ENCODE data around the gene CA6.
"Not testable (repeated sequence)": the region's sequence is repeated elsewhere in the genome, so short reads cannot be mapped to it uniquely, and the experiment has no call there.

The CA6 gene

DNA sequence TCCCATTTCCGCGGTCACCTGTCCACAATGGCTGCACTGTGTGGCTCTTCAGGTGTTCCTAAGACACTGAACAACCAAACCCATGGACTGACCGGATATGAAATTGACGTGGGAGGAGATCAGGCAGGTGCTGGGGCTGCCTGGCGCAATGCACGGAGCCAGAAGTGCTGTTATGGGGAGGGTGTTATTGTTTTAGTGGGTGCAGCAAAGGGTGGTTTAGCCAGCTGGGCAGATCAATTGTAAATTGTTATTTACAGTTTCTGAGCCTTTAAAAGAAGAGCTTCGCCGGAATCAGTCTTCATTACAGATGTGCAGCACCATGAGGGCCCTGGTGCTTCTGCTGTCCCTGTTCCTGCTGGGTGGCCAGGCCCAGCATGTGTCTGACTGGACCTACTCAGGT is at the start of gene CA6:
Gene CA6 (plus strand): TSS at position 301 of the 400 bp plus-strand sequence. CDS start 19 bp downstream, at position 320.
- no peak for DNase-seq (ENCODE audit: low spot score)

GRCh38 chr1:8896775-8897174 is 48.9 kb upstream of the CA6 start:
- DNase-seq (ENCODE audit: low spot score) = not testable (repeated sequence)

DNA sequence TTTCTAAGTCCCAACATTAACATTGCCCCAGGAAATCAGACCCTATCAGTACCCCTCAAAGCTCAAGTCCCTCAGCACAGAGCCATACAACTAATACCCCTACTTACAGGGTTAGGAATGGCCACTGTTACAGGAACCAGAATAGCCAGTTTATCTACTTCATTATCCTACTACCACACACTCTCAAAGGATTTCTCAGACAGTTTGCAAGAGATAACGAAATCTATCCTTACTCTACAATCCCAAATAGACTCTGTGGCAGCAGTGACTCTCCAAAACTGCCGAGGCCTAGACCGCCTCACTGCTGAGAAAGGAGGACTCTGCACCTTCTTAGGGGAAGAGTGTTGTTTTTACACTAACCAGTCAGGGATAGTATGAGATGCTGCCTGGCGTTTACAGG is 48.2 kb upstream of the CA6 start:
- not testable (repeated sequence) for DNase-seq (ENCODE audit: low spot score)

DNA sequence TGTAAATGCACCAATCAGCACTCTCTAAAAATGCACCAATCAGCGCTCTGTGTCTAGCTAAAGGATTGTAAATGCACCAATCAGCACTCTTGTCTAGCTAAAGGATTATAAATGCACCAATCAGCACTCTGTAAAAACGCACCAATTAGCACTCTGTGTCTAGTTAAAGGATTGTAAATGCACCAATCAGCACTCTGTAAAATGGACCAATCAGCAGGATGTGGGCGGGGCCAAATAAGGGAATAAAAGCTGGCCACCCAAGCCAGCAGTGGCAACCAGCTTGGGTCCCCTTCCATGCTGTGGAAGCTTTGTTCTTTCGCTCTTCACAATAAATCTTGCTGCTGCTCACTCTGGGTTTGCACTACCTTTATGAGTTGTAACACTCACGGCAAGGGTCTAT is 47.2 kb upstream of the CA6 start:
- DNase-seq (ENCODE audit: low spot score) = not testable (repeated sequence)

DNA sequence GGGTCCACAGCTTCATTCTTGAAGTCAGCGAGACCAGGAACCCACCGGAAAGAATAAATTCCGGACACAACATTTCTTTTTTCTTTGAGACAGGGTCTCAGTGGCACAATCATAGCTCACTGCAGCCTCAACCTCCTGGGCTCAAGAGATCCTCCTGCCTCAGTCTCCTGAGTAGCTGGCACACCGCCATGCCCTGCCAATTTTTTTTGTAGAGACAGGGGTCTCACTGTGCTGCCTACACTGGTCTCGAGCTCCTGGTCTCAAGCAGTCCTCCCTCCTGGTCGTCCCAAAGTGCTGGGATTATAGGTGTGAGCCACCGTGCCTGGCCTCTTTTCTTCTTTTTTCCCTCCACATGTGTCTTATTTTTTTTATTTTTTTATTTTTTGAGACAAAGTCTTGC is 46.6 kb upstream of the CA6 start:
- no peak for DNase-seq (ENCODE audit: low spot score)

DNA sequence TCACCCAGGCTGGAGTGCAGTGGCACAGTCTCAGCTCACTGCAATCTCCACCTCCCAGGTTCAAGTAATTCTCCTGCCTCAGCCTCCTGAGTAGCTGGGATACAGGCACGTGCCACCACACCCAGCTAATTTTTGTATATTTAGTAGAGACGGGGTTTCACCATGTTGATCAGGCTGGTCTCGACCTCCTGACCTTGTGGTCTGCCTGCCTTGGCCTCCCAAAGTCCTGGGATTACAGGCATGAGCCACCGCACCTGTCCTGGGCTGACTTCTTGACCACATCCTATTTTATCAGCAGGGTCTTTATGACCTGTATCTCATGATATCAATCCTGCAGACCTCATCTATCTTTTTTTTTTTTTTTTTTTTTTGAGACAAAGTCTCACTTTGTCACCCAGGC is 45.0 kb upstream of the CA6 start:
- DNase-seq (ENCODE audit: low spot score) = not testable (repeated sequence)

DNA sequence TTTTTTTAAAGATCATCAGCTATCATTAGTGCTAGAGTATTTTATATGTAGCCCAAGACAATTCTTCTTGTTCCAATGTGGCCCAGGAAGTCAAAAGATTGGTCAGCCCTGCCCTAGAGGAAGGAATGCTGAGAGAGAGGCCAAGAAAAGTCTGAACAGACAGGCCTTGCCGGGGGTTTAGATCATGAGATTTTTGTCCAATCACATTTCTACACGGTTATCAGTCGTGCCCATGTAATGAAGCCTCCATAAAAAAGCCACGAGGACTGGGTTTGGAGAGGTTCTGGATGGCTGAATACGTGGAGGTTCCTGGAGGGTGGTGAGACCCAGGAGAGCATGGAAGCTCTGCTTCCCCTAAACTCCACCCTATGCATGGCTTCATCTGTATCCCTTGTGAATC is 42.9 kb upstream of the CA6 start:
- no peak for DNase-seq (ENCODE audit: low spot score)

GRCh38 chr1:8903410-8903809 is 42.3 kb upstream of the CA6 start:
- no peak for DNase-seq (ENCODE audit: low spot score)

- DNase-seq (ENCODE audit: low spot score) = no peak
Measured at GRCh38 chr1:8903908-8904650, 41.6 kb upstream of the CA6 start.

GRCh38 chr1:8905582-8906191 is 40.0 kb upstream of the CA6 start:
- DNase-seq (ENCODE audit: low spot score) = no peak

GRCh38 chr1:8908388-8909151 is 37.1 kb upstream of the CA6 start:
- no peak for DNase-seq (ENCODE audit: low spot score)

- no peak for DNase-seq (ENCODE audit: low spot score)
Measured at GRCh38 chr1:8910331-8910730, 35.3 kb upstream of the CA6 start.

DNA sequence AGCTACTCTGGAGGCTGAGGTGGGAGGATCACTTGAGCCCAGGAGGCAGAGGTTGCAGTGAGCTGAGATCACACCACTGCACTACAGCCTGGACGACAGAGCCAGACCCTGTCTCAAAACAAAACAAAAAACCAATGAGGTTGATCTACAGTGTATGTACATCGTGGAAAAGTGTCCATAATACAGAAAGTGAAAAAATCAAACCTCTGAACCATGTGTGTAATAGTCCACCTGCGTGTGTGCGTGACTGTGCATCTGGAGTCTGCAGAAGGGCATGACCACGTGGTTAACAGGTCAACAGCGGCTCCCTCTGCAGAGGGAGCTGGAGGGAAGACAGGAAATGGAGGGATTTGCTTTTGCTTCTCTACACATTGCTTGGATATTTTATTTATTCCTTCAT is 34.8 kb upstream of the CA6 start:
- no peak for DNase-seq (ENCODE audit: low spot score)

- DNase-seq (ENCODE audit: low spot score) = no peak
Measured at GRCh38 chr1:8911416-8912309, 34.0 kb upstream of the CA6 start.

DNA sequence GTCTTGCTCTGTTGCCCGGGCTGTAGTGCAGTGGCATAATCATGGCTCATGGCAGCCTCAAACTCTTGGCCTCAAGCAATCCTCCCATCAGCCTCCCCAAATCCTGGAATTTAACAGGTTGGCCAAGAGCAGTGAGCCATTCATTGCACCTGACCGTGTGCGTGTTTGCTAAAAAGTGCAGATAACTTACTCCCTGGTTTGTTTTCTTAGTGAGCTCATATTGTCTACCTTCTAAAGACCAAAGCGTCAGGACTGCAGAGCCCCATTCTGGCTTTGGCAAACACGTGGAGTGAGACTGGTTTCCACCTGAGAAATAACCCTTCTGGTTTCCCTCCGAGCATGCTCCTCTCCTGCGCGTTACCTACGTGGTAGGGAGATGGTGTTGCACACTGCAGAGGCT is 32.2 kb upstream of the CA6 start:
- peak; percentile 54 for DNase-seq (ENCODE audit: low spot score)

DNA sequence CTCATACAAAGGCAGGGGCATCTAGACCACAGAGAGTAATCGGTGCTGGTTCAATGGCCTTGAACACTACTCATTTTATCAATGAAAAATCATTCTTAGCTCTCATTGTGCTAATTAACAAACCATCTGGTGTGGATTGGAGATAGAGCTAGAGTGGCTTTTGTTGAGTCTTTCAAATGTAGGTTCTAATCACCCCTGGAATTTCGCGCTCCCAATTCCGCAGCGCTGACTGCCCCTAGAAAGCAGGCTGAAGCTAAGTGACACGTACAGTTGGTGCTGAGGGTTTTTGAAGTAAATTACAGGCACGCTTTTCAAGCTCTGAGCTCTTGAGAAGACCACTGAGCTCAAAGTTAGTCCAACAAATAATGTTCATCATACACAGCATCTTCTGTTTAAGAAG is 31.2 kb upstream of the CA6 start:
- no peak for DNase-seq (ENCODE audit: low spot score)

DNA sequence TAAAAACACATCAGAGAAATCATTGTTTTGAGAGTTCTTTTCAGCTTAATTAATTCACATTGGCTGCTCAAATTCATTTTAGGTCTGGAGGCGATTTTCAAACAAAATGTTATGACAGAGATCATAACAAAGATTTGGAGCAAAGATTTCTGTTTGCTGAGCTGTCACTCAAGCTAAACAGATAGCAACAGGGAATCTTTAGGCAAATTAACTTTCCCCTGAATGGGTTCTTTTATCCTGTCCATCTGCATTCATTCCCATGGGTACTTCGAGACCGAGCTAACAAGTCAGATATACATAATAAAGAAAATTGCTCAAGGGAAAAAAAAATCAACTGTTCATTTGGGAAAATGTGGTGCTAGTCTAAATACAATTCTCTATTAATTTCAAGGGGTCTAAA is 30.2 kb upstream of the CA6 start:
- DNase-seq (ENCODE audit: low spot score) = no peak

DNA sequence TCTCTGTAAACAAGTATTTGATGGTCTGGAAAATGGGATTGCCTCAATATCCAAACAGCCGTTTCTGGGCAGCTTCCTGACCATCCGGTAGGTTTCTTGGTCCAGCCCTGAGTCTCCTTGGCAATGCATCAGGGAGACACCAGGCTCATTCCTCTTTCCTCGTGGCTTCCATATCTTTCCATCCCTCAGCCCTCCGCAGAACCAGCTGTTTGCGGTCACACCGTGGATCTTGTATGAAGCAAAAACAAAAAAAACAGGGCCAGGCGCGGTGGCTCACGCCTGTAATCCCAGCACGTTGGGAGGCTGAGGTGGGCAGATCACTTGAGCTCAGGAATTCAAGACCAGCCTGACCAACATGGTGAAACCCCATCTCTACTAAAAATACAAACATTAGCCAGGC is 28.1 kb upstream of the CA6 start:
- not testable (repeated sequence) for DNase-seq (ENCODE audit: low spot score)

GRCh38 chr1:8922962-8923361 is 22.7 kb upstream of the CA6 start:
- DNase-seq (ENCODE audit: low spot score) = no peak

DNA sequence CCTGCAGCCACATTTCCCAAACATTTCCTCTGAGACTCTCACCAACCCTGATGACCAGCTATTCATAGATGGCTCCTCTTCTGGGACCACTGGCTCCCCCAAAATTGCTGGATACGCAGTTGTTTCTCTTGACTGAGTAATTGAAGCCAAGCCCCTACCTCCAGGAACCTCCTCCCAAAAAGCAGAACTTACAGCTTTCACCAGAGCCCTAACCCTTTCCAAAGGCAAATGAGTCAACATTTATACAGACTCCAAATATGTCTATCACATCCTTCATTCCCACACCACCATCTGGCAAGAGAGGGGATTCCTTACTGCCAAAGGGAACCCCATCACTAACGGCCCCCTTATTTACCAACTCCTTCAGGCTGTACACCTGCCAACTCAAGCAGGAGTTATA is 20.3 kb upstream of the CA6 start:
- DNase-seq (ENCODE audit: low spot score) = no peak

GRCh38 chr1:8925960-8926359 is 19.7 kb upstream of the CA6 start:
- DNase-seq (ENCODE audit: low spot score) = no peak

Data from HuH-7.5 (cell line).